Activated T-cell treated with anti-CD3 and anti-CD28 coated beads for 24 hours (primary cell): ENCODE measurements around the gene NR1H4.
"Not testable (repeated sequence)": the region's sequence is repeated elsewhere in the genome, so short reads cannot be mapped to it uniquely, and the experiment has no call there.

Experiments used
- DNase-seq: peaks from one replicate; pipeline ENCODE4 v3.0.0-alpha.2; 2020; ENCODE audit warnings: low read depth

NR1H4 gene

DNA sequence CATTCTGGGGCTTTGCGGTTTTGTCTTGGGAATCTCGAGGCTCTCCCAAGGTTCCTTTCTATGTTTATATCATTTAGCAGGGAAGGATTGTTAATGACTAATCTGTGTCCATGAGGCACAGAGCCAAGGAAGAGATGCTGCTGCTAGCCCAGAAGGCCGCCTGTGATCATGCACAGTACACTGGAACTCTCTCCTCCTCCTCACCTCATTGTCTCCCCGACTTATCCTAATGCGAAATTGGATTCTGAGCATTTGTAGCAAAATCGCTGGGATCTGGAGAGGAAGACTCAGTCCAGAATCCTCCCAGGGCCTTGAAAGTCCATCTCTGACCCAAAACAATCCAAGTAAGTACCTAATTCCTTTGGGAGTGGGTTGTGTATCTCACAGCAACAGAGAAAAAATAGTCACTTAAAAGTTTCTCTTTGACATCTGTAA, at the start of gene NR1H4:
TSS of gene NR1H4 (plus strand) at position 151 of the 435 bp plus-strand sequence. CDS start 19,458 bp downstream, outside the sequence.
- DNase-seq = no peak

GRCh38 chr12:100426145-100426544, 47.5 kb upstream of the NR1H4 start:
- no peak for DNase-seq

DNA sequence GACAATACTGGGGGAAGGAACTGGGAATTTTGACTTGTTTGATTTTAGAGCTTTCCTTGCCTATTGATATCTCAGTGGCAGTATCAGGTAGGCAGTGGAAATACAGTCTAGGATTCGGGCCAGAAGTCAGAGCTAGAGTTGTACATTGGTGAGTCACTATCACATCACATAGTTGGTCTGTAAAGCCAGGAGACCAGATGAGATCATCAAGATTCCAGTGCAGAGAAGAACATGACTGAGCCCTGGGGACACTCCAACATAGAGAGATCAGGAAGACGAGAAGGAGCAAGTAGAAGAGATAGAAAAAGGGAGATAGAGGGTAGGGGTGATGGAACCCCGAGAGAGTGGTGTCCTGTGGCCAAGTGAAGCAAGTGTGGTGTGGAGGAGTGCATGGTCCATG, 46.6 kb upstream of the NR1H4 start:
- no peak for DNase-seq

DNA sequence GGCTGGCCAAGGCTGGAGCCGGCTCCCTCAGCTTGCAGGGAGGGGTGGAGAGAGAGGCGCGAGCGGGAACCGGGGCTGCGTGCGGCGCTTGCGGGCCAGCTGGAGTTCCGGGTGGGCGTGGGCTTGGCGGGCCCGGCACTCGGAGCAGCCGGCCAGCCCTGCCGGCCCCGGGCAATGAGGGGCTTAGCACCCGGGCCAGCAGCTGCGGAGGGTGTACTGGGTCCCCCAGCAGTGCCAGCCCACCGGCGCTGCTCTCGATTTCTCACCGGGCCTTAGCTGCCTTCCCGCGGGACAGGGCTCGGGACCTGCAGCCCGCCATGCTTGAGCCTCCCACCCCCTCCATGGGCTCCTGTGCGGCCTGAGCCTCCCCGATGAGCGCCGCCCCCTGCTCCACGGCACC, 43.4 kb upstream of the NR1H4 start:
- not testable (repeated sequence) for DNase-seq

GRCh38 chr12:100433701-100434100, 40.0 kb upstream of the NR1H4 start:
- DNase-seq = no peak

DNA sequence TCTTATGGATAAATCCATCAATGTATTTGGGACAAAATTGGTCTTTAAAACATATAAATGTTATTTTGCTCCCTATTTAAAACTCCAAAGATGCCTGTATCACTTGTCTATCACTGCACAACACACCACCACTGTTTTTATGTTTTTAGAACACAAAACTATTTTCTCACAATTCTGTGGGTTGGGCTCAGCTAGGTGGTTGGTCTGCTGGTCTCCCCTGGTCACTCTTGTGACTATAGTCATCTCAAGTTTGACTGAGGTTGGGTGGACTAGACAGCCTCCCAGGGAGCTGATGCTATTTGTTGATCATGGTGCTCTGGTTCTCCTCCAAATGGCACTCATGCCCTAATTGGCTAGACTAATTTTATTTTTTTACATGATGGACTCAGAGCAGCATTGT, 39.5 kb upstream of the NR1H4 start:
- no peak for DNase-seq

- DNase-seq = no peak
Observed at GRCh38 chr12:100435957-100436356, 37.7 kb upstream of the NR1H4 start.

GRCh38 chr12:100437038-100437841, 36.4 kb upstream of the NR1H4 start:
- DNase-seq = no peak

- DNase-seq = no peak
Observed at GRCh38 chr12:100439797-100440196, 33.9 kb upstream of the NR1H4 start.

DNA sequence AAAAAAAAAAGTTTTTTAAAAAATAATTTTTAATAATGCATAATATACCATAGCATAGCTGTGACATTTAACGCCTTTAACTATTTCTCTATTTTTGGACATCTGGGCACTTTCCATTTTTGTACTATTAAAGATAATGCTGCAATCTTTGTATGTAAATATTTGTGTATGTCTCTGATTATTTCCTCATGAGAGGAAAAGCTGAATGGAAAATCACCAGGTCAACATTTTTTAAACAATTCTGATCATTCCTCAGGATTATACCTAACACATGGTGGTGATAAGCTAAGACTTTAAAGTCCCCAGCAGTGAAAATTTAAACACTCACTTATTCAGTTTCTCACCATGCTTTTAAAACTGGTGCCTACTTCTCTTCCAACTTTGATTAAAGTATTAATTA, 31.3 kb upstream of the NR1H4 start:
- DNase-seq = no peak

DNA sequence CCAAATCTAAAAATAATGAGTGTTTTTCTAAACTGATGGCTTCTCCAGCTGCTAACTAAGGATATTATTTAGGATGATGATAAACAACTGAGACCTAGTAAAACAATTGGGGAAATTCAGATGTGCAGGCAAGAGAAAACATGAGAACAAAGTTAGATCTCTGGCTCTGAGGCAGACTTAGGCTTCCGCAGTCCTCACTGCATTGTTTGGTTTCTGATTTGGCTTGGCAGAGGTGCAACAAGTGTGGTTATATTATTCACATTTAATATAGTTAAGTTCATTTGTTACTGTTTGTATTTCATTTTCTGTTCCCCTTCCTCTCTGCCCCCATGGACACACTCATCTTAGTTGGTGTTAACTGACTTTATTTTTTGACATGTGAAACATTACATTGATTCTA, 30.2 kb upstream of the NR1H4 start:
- DNase-seq = no peak

- no peak for DNase-seq
Observed at GRCh38 chr12:100445081-100445481, 28.6 kb upstream of the NR1H4 start.

DNA sequence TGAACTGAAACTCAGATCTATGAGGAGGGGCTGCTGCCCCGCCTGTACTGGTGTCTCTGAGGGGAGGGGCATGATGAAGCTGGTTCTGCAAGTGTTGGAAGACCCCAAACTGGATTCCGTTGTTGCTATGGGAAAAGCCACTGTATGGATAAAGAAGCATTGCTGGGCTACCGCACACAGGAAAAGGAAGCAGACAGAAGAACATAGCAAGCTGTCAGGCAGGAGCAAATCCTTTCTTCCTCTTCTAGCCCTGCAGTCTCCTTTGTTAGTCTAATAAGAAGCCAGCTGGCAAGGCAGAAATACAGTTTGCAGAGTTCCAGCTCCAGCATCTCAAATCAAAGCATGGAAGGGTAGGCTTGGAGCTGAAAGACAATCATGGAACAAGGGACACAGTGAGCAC, 26.3 kb upstream of the NR1H4 start:
- no peak for DNase-seq

DNA sequence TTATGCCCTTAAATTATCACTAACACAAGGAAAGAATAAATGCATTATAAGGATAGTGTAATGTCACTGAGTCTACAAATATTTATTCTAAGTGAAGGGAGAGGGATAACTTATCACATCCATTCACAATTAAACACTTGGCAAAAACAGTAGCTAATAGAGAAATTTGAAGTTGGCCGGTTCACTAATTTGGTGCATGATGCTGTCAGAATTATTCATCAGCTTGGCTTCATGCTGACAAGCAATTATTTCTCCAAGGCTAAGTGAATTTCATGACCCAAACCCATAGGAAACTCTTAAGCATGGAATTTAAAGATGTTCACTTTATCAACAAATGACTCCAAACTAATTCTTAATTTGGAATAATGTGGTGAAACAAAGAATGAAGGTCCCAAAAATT, 25.0 kb upstream of the NR1H4 start:
- no peak for DNase-seq

GRCh38 chr12:100450735-100451134, 22.9 kb upstream of the NR1H4 start:
- no peak for DNase-seq

- no peak for DNase-seq
Observed at GRCh38 chr12:100453951-100454350, 19.7 kb upstream of the NR1H4 start.

DNA sequence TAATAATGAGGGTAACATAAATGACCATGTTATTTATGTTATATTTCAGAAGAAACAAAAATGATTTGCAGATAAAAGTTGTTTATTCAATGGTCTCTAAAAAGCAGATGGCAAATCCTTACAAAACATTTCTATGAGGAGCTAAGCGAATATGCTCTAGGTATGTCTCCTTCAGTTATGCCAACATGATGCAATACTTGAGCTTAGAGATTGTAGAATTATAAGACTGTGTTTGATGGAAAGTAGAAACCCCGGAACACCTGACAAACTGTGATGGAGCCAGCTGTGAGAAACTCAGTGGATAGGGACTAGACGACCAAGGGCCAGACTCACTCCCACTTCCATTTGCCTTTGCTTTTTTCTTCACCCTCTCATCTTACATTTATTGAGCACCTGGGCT, 17.8 kb upstream of the NR1H4 start:
- no peak for DNase-seq

DNA sequence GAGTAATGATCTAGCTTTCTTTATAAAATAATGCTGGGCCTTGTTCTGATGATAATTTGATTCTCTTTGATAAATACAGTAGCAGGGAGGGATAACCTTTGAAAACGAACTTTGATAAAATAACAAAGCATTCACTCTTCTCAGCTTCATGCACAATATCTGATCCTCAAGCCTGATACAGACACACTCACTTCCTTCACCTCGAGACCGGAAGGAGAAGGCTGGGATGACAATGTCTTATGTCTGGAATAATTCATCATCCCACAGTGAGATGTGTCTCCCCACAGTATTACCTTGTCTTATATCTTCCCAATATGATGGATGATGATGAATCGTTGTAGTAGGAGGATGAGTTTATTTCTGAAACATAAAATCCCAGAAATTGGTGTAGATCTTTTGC, 15.5 kb upstream of the NR1H4 start:
- DNase-seq = no peak

DNA sequence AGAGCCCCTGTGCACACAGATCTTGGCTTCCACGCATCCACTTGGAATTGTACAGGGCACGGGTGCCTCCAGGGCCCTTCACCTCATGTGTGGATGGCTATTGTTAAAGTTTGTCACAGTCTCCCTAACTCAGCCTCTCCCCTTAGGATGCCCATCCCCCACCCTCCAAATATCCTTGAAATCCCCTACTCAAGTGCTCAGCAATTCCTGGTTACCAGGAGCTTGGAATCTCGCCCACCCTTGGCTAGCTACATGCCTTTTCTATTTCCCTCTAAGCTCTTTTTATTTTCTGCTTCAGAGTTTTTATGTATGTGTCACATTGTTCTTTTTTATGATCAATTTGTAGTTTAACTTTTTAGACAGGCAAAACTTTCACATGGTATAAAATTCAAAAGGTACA, 13.0 kb upstream of the NR1H4 start:
- no peak for DNase-seq

- DNase-seq = no peak
Observed at GRCh38 chr12:100461330-100461973, 12.2 kb upstream of the NR1H4 start.

- DNase-seq = no peak
Observed at GRCh38 chr12:100463661-100464060, 10.0 kb upstream of the NR1H4 start.

GRCh38 chr12:100464529-100464928, 9.1 kb upstream of the NR1H4 start:
- no peak for DNase-seq

GRCh38 chr12:100468126-100468525, 5.5 kb upstream of the NR1H4 start:
- DNase-seq = no peak

DNA sequence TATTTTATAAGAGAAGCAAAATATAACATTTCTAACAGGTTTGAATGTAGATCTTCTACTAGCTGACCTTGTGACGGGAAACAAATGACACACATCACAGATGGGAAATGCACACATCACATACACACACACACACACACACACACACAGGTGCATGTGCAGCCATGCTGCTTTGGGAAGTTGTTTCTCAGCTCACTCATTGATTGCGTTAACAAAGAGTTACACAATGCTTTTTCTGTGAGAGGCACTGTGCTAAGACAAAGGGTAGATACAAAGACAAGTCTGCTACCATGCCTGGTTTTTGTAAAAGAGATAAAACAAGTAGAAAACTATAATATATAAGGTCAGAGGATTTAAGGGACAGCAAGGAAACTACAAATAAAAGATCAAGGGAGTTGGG, 1.3 kb upstream of the NR1H4 start:
- no peak for DNase-seq
